Measurements from ENCODE around the gene SHROOM3. TPM values are rescaled to one million over a fixed set of nuclear protein-coding genes. Genes with fewer than 3 reads are reported as not detected.

Gene SHROOM3
- total RNA-seq, 1 donor from 2014 or later = 42.7 TPM

DNA sequence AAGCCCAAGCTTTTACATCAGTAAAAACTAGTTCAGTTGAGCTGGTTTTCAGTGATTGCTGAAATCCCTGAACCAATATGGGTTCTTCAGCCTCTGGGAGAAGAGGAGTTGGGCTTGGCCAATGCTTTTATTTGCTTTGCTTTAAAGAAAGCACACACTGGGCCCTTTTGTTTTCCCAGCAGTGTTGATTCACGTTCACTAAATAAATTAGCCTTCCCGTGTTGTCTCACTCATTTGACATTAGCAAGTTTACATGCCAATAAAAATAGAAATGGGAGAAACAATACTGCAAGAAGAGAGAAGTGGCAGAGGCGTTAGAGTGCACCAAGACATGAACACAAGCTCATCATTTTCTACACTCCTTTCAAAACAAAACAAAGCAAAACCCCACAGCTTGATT lies 136.2 kb downstream of the SHROOM3 start:
- H3K27me3 Mint-ChIP-seq (ENCODE audit: low read depth) = no peaks in the 10 kb centered on the region
- no peak for DNase-seq (ENCODE audit: low spot score)
- H3K36me3 Mint-ChIP-seq (ENCODE audit: low read depth) = no peaks in the 10 kb centered on the region
- H3K4me3 Mint-ChIP-seq (ENCODE audit: unreplicated experiment) = no peak overlapping the region
- no peak overlapping the region for H3K27ac Mint-ChIP-seq (ENCODE audit: unreplicated experiment)
- no peaks in the 10 kb centered on the region for H3K9me3 Mint-ChIP-seq (ENCODE audit: low read depth)
- H3K4me1 Mint-ChIP-seq (ENCODE audit: low read depth) = peaks cover 48% of the 10 kb centered on the region
- TF ChIP-seq CTCF (IDR thresholded peaks at IDR 0.05) = no peak

DNA sequence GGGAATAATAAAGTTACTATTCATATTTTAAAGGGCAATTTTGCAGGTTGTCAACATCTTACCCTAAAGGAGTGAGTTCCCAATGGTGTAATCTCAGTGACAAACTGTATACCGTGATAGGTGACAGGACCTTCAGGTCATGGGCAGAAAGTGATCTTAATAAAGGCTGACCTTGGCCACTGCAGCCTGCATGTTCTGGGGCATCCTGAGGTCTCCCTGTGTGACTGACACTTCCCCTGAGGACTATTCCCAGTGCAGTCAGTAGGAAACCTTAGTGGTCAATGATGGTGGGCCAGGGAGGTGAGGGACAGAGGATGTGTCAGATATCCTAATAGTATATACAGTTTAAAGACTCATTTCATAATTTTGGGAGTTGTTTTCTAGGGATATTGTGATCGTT lies 137.2 kb downstream of the SHROOM3 start:
- Mint-ChIP-seq H3K9me3 (ENCODE audit: low read depth) (no peaks in the 10 kb centered on the region), H3K4me1 (ENCODE audit: low read depth) (peaks cover 42% of the 10 kb centered on the region), H3K27me3 (ENCODE audit: low read depth) (no peaks in the 10 kb centered on the region), H3K27ac (ENCODE audit: unreplicated experiment) (no peak overlapping the region), H3K4me3 (ENCODE audit: unreplicated experiment) (no peak overlapping the region), H3K36me3 (ENCODE audit: low read depth) (no peaks in the 10 kb centered on the region)
- DNase-seq (ENCODE audit: low spot score) = no peak
- no peak for TF ChIP-seq CTCF (IDR thresholded peaks at IDR 0.05)

DNA sequence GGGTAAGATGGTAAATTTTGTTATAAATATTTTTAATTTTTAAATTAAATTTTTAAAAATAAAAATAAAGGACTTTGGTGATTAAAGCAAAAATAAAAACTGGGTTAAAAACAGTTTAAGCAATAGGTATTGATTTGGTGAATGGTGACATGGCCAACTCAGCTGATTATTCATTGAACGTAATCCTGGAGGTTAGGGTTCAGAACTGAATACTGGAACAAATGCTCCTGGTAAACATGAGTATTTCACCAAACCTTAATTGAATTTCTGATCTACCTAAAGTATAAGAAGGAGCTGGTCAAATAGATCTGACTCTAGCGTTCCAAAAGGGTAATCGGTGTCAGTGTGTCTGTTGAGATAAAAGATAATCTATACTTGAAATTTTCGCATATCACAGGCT lies 141.8 kb downstream of the SHROOM3 start:
- DNase-seq (ENCODE audit: low spot score) = no peak
- no peak overlapping the region for H3K4me3 Mint-ChIP-seq (ENCODE audit: unreplicated experiment)
- H3K27ac Mint-ChIP-seq (ENCODE audit: unreplicated experiment) = no peak overlapping the region
- H3K27me3 Mint-ChIP-seq (ENCODE audit: low read depth) = no peaks in the 10 kb centered on the region
- no peaks in the 10 kb centered on the region for H3K36me3 Mint-ChIP-seq (ENCODE audit: low read depth)
- no peaks in the 10 kb centered on the region for H3K9me3 Mint-ChIP-seq (ENCODE audit: low read depth)
- no peak for TF ChIP-seq CTCF (IDR thresholded peaks at IDR 0.05)
- peaks cover 14% of the 10 kb centered on the region for H3K4me1 Mint-ChIP-seq (ENCODE audit: low read depth)

- H3K27me3 Mint-ChIP-seq (ENCODE audit: low read depth) = no peaks in the 10 kb centered on the region
- H3K27ac Mint-ChIP-seq (ENCODE audit: unreplicated experiment) = no peak overlapping the region
- DNase-seq (ENCODE audit: low spot score) = no peak
- no peak overlapping the region for H3K4me3 Mint-ChIP-seq (ENCODE audit: unreplicated experiment)
- H3K36me3 Mint-ChIP-seq (ENCODE audit: low read depth) = no peaks in the 10 kb centered on the region
- peaks cover 22% of the 10 kb centered on the region for H3K4me1 Mint-ChIP-seq (ENCODE audit: low read depth)
- TF ChIP-seq CTCF (IDR thresholded peaks at IDR 0.05) = no peak
- H3K9me3 Mint-ChIP-seq (ENCODE audit: low read depth) = no peaks in the 10 kb centered on the region
These were observed 143.1 kb downstream of the SHROOM3 start for GRCh38 chr4:76578002-76578560.

GRCh38 chr4:76579596-76580375 lies 144.8 kb downstream of the SHROOM3 start:
- Mint-ChIP-seq H3K27ac (ENCODE audit: unreplicated experiment) (no peak overlapping the region), H3K9me3 (ENCODE audit: low read depth) (no peaks in the 10 kb centered on the region), H3K27me3 (ENCODE audit: low read depth) (no peaks in the 10 kb centered on the region), H3K36me3 (ENCODE audit: low read depth) (no peaks in the 10 kb centered on the region), H3K4me3 (ENCODE audit: unreplicated experiment) (no peak overlapping the region), H3K4me1 (ENCODE audit: low read depth) (peaks cover 36% of the 10 kb centered on the region)
- no peak for TF ChIP-seq CTCF (IDR thresholded peaks at IDR 0.05)
- DNase-seq (ENCODE audit: low spot score) = no peak

Measured in chondrocyte (in vitro differentiated cells).